ENCODE measurements around the gene PCDH15.

The PCDH15 gene

GRCh38 chr10:54796881-54797280 lies 4.2 kb downstream of the PCDH15 start:
- H4K20me1 ChIP-seq (ENCODE audit: insufficient read depth, low read length) = no peaks in the 10 kb centered on the region
- DNase-seq (no peak), ATAC-seq (ENCODE audit: insufficient read depth, low read depth) (no peak)
- H3K4me2 ChIP-seq (ENCODE audit: insufficient read depth, low read length) = no peak overlapping the region
- H3K79me2 ChIP-seq (ENCODE audit: insufficient read depth, low read length) = no peaks in the 10 kb centered on the region
- H3K27ac ChIP-seq (ENCODE audit: low read length) = no peak overlapping the region
- no peak overlapping the region for H3K9ac ChIP-seq (ENCODE audit: low read depth, low read length)
- H3K4me1 ChIP-seq (ENCODE audit: insufficient read depth, low read length) = no peaks in the 10 kb centered on the region
- H3K36me3 ChIP-seq (ENCODE audit: insufficient read depth, low read length) = no peaks in the 10 kb centered on the region
- no peak overlapping the region for H3K4me3 ChIP-seq (ENCODE audit: low read depth in 1 of 2, low read length in 2 of 2)
- no peaks in the 10 kb centered on the region for H3K27me3 ChIP-seq (ENCODE audit: insufficient read depth, low read length, poor library complexity)
- H2AFZ ChIP-seq (ENCODE audit: low read depth, low read length) = no peak overlapping the region
- TF ChIP-seq, protein P1, sequence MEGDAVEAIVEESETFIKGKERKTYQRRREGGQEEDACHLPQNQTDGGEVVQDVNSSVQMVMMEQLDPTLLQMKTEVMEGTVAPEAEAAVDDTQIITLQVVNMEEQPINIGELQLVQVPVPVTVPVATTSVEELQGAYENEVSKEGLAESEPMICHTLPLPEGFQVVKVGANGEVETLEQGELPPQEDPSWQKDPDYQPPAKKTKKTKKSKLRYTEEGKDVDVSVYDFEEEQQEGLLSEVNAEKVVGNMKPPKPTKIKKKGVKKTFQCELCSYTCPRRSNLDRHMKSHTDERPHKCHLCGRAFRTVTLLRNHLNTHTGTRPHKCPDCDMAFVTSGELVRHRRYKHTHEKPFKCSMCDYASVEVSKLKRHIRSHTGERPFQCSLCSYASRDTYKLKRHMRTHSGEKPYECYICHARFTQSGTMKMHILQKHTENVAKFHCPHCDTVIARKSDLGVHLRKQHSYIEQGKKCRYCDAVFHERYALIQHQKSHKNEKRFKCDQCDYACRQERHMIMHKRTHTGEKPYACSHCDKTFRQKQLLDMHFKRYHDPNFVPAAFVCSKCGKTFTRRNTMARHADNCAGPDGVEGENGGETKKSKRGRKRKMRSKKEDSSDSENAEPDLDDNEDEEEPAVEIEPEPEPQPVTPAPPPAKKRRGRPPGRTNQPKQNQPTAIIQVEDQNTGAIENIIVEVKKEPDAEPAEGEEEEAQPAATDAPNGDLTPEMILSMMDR (IDR thresholded peaks at IDR 0.05; ENCODE audit: borderline replicate concordance, extremely low read depth, low read length, poor library complexity, severe bottlenecking) = no peak
- TF ChIP-seq EZH2 (IDR thresholded peaks at IDR 0.05; ENCODE audit: borderline replicate concordance, low read depth, low read length, severe bottlenecking) = no peak
- no peaks in the 10 kb centered on the region for H3K9me3 ChIP-seq (ENCODE audit: insufficient read depth, low read length, severe bottlenecking)

GRCh38 chr10:54776622-54777021 lies 24.4 kb downstream of the PCDH15 start:
- no peak overlapping the region for H3K4me3 ChIP-seq (ENCODE audit: low read depth in 1 of 2, low read length in 2 of 2)
- H3K9ac ChIP-seq (ENCODE audit: low read depth, low read length) = no peak overlapping the region
- H3K4me2 ChIP-seq (ENCODE audit: insufficient read depth, low read length) = no peak overlapping the region
- H3K79me2 ChIP-seq (ENCODE audit: insufficient read depth, low read length) = no peaks in the 10 kb centered on the region
- ATAC-seq (ENCODE audit: insufficient read depth, low read depth) = no peak
- H3K27ac ChIP-seq (ENCODE audit: low read length) = no peak overlapping the region
- no peak for DNase-seq
- H3K27me3 ChIP-seq (ENCODE audit: insufficient read depth, low read length, poor library complexity) = no peaks in the 10 kb centered on the region
- no peaks in the 10 kb centered on the region for H4K20me1 ChIP-seq (ENCODE audit: insufficient read depth, low read length)
- H3K9me3 ChIP-seq (ENCODE audit: insufficient read depth, low read length, severe bottlenecking) = no peaks in the 10 kb centered on the region
- TF ChIP-seq, protein P1 (IDR thresholded peaks at IDR 0.05; ENCODE audit: borderline replicate concordance, extremely low read depth, low read length, poor library complexity, severe bottlenecking) = no peak
- no peak for TF ChIP-seq EZH2 (IDR thresholded peaks at IDR 0.05; ENCODE audit: borderline replicate concordance, low read depth, low read length, severe bottlenecking)
- no peak overlapping the region for H2AFZ ChIP-seq (ENCODE audit: low read depth, low read length)
- no peaks in the 10 kb centered on the region for H3K36me3 ChIP-seq (ENCODE audit: insufficient read depth, low read length)
- H3K4me1 ChIP-seq (ENCODE audit: insufficient read depth, low read length) = no peaks in the 10 kb centered on the region

GRCh38 chr10:54772468-54773122 lies 28.4 kb downstream of the PCDH15 start:
- no peaks in the 10 kb centered on the region for H3K27me3 ChIP-seq (ENCODE audit: insufficient read depth, low read length, poor library complexity)
- no peaks in the 10 kb centered on the region for H3K36me3 ChIP-seq (ENCODE audit: insufficient read depth, low read length)
- H3K4me2 ChIP-seq (ENCODE audit: insufficient read depth, low read length) = no peak overlapping the region
- DNase-seq (no peak), ATAC-seq (ENCODE audit: insufficient read depth, low read depth) (no peak)
- H3K9me3 ChIP-seq (ENCODE audit: insufficient read depth, low read length, severe bottlenecking) = no peaks in the 10 kb centered on the region
- no peak overlapping the region for H3K4me3 ChIP-seq (ENCODE audit: low read depth in 1 of 2, low read length in 2 of 2)
- H2AFZ ChIP-seq (ENCODE audit: low read depth, low read length) = no peak overlapping the region
- H3K79me2 ChIP-seq (ENCODE audit: insufficient read depth, low read length) = no peaks in the 10 kb centered on the region
- TF ChIP-seq EZH2 (IDR thresholded peaks at IDR 0.05; ENCODE audit: borderline replicate concordance, low read depth, low read length, severe bottlenecking) = no peak
- TF ChIP-seq, protein P1 (IDR thresholded peaks at IDR 0.05; ENCODE audit: borderline replicate concordance, extremely low read depth, low read length, poor library complexity, severe bottlenecking) = no peak
- H3K27ac ChIP-seq (ENCODE audit: low read length) = no peak overlapping the region
- H3K4me1 ChIP-seq (ENCODE audit: insufficient read depth, low read length) = no peaks in the 10 kb centered on the region
- H4K20me1 ChIP-seq (ENCODE audit: insufficient read depth, low read length) = no peaks in the 10 kb centered on the region
- H3K9ac ChIP-seq (ENCODE audit: low read depth, low read length) = no peak overlapping the region

Data from DND-41 (cell line).